ENCODE measurements around the gene TOMM70.

GRCh38 chr3:100358413-100358812 lies 42.5 kb downstream of the TOMM70 start:
- TF ChIP-seq CTCF (IDR thresholded peaks at IDR 0.05), result no peak
- TF ChIP-seq POLR2A (IDR thresholded peaks at IDR 0.05), result no peak
